Testis (tissue), 2 donors: ENCODE results near the gene GNLY.
"Not testable (repeated sequence)": the region's sequence is repeated elsewhere in the genome, so short reads cannot be mapped to it uniquely, and the experiment has no call there.

Source experiments
- POLR2A ChIP-seq: fragments of 450-650 bp; IDR thresholded peaks from one replicate; pipeline ENCODE4 v1.6.1; 2017; ENCODE audit warnings: antibody characterized with exemption, mild to moderate bottlenecking, moderate library complexity
- TF ChIP-seq, protein P1 (sequence below), 3 experiments: fragments of 450-650 bp in 2 of 3; fragments of 200-600 bp in 1 of 3; sonication (generic) in 1 of 3; IDR thresholded peaks; one replicate each; pipeline ENCODE4 v1.5.1; 2016 to 2019; ENCODE audit warnings: antibody characterized with exemption in 3 of 3, mild to moderate bottlenecking in 2 of 3, moderate library complexity in 1 of 3

DNA sequence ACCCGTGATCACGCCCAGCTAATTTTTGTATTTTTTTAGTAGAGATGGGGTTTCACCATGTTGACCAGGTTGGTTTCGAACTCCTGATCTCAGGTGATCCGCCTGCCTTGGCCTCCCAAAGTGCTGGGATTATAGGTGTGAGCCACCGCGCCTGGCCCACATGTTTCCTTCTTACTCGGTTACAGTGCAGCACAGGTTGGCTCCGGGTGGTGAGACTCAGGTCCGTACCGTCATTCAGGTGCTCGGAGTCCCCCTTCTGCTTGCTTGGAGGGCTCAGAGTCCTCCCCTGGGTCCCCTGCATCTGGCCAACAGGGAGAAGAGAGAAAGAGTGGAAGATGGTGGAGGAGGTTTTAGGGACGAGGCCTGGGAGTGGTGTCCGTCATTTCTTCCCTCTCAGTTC lies 23.7 kb upstream of the GNLY start:
- TF ChIP-seq POLR2A = not testable (repeated sequence)
- TF ChIP-seq, protein P1, sequence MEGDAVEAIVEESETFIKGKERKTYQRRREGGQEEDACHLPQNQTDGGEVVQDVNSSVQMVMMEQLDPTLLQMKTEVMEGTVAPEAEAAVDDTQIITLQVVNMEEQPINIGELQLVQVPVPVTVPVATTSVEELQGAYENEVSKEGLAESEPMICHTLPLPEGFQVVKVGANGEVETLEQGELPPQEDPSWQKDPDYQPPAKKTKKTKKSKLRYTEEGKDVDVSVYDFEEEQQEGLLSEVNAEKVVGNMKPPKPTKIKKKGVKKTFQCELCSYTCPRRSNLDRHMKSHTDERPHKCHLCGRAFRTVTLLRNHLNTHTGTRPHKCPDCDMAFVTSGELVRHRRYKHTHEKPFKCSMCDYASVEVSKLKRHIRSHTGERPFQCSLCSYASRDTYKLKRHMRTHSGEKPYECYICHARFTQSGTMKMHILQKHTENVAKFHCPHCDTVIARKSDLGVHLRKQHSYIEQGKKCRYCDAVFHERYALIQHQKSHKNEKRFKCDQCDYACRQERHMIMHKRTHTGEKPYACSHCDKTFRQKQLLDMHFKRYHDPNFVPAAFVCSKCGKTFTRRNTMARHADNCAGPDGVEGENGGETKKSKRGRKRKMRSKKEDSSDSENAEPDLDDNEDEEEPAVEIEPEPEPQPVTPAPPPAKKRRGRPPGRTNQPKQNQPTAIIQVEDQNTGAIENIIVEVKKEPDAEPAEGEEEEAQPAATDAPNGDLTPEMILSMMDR (IDR thresholded peaks at IDR 0.05) = not testable (repeated sequence)
